ENCODE measurements around the gene BAIAP2L1. TPM values are rescaled to one million over a fixed set of nuclear protein-coding genes. Genes with fewer than 3 reads are reported as not detected.
"Not testable (repeated sequence)": the region's sequence is repeated elsewhere in the genome, so short reads cannot be mapped to it uniquely, and the experiment has no call there.

BAIAP2L1 gene
- total and polyA plus RNA-seq, 2 donors from 2014 or later = 9.6 to 18.8 TPM

DNA sequence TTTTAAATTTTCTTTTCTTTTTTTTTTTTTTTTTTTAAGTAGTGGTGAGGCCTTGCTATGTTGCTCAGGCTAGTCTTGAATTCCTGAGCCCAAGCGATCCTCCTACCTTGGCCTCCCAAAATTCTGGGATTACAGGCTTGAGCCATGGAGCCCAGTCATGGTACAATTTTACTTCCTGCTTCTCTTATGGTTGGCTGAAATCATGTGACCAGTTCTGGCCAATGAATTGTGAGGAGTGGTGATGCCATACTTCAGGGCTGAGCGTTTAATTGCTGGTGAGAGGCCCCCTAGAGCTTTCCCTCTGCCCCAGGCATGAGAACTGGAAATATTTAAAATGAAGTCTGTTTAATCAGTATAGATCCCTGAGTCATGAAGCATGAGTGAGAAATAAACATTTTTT, 22.2 kb upstream of the BAIAP2L1 start:
- intact Hi-C loops (cut with DNase I) = no loop called here
- Histone ChIP-seq H3K36me3 (ENCODE audit: control insufficient read depth in 2 of 3, insufficient read depth in 3 of 3, low read length in 3 of 3) (no peaks in the 10 kb centered on the region), H3K4me3 (ENCODE audit: low read length in 3 of 3) (no peak overlapping the region), H3K9me3 (ENCODE audit: control insufficient read depth in 2 of 3, insufficient read depth in 1 of 3, low read length in 3 of 3) (no peaks in the 10 kb centered on the region), H3K27ac (ENCODE audit: low read depth in 2 of 2, low read length in 2 of 2) (no peak overlapping the region), H3K9ac (ENCODE audit: low read length in 3 of 3) (no peak overlapping the region), H3K4me1 (ENCODE audit: control insufficient read depth in 2 of 3, insufficient read depth in 2 of 3, low read depth in 1 of 3, low read length in 3 of 3) (peaks cover 0 to 2% (median 0%) of the 10 kb centered on the region in 3 donors), H3K27me3 (ENCODE audit: control insufficient read depth, insufficient read depth, low read length) (no peaks in the 10 kb centered on the region)
- TF ChIP-seq, protein P1, sequence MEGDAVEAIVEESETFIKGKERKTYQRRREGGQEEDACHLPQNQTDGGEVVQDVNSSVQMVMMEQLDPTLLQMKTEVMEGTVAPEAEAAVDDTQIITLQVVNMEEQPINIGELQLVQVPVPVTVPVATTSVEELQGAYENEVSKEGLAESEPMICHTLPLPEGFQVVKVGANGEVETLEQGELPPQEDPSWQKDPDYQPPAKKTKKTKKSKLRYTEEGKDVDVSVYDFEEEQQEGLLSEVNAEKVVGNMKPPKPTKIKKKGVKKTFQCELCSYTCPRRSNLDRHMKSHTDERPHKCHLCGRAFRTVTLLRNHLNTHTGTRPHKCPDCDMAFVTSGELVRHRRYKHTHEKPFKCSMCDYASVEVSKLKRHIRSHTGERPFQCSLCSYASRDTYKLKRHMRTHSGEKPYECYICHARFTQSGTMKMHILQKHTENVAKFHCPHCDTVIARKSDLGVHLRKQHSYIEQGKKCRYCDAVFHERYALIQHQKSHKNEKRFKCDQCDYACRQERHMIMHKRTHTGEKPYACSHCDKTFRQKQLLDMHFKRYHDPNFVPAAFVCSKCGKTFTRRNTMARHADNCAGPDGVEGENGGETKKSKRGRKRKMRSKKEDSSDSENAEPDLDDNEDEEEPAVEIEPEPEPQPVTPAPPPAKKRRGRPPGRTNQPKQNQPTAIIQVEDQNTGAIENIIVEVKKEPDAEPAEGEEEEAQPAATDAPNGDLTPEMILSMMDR (IDR thresholded peaks at IDR 0.05; ENCODE audit: borderline replicate concordance, extremely low read depth, insufficient read depth) = no peak
- FAIRE-seq (no peak), DNase-seq (no peak)

DNA sequence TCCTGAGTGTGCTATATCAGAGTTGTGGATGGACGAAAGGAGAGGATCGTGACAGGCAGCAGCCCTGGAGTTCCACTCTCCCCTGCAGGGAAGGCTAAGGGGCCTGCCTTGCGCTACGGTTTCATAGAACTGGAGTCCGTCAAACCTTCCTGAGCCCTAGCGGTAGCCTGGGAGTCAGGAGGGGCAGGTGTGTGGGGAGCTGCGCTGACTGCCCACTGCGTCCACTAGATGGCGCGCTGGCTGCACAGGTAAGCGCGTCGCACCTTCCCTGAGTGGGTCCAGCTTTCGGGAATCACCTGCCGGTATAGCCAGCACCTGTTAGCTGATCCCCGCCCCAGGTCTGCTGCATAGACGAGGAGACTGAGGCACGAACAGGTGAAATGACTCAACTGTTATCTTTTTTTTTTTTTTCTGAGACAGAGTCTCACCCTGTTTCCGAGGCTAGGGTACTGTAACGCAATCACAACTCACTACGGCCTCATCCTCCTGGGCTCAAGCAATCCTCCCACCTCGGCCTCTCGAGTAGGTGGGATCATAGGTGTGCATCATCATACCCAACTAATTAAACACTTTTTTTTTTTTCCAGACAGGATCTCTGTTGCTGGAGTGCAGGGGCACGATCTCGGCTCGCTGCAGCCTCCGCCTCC, 20.2 kb upstream of the BAIAP2L1 start:
- Histone ChIP-seq H3K4me1 (ENCODE audit: control insufficient read depth in 2 of 3, insufficient read depth in 2 of 3, low read depth in 1 of 3, low read length in 3 of 3) (peaks cover 0 to 2% (median 0%) of the 10 kb centered on the region in 3 donors), H3K27me3 (ENCODE audit: control insufficient read depth, insufficient read depth, low read length) (no peaks in the 10 kb centered on the region), H3K27ac (ENCODE audit: low read depth in 2 of 2, low read length in 2 of 2) (no peak overlapping the region), H3K9ac (ENCODE audit: low read length in 3 of 3) (no peak overlapping the region), H3K9me3 (ENCODE audit: control insufficient read depth in 2 of 3, insufficient read depth in 1 of 3, low read length in 3 of 3) (no peaks in the 10 kb centered on the region), H3K36me3 (ENCODE audit: control insufficient read depth in 2 of 3, insufficient read depth in 3 of 3, low read length in 3 of 3) (no peaks in the 10 kb centered on the region), H3K4me3 (ENCODE audit: low read length in 3 of 3) (no peak overlapping the region)
- intact Hi-C loops (cut with DNase I) = no loop called here
- FAIRE-seq (no peak), DNase-seq (peak; percentile 81 to 85 (median 84))
- TF ChIP-seq, protein P1 (IDR thresholded peaks at IDR 0.05; ENCODE audit: borderline replicate concordance, extremely low read depth, insufficient read depth) = peak; percentile 70

DNA sequence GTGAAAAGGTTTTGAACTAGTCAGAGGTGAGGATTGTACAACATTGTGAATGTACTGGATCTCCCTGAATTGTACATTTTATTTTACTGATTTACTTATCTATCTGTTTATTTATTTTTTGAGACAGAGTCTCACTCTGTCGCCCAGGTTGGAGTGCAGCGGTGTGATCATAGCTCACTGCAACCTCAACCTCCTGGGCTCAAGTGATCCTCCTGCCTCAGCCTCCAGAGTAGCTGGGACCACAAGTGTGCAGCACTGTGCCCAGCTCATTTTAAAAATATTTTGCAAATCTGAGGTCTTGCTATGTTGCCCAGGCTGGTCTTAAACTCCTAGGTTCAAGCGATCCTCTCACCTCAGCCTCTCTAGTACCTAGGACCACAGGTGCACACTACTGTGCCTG, 19.1 kb upstream of the BAIAP2L1 start:
- DNase-seq; H3K36me3 ChIP-seq (ENCODE audit: control insufficient read depth in 2 of 3, insufficient read depth in 3 of 3, low read length in 3 of 3); H3K27ac ChIP-seq (ENCODE audit: low read depth in 2 of 2, low read length in 2 of 2); H3K4me1 ChIP-seq (ENCODE audit: control insufficient read depth in 2 of 3, insufficient read depth in 2 of 3, low read depth in 1 of 3, low read length in 3 of 3); intact Hi-C loops (cut with DNase I); FAIRE-seq; H3K27me3 ChIP-seq (ENCODE audit: control insufficient read depth, insufficient read depth, low read length); H3K4me3 ChIP-seq (ENCODE audit: low read length in 3 of 3); H3K9ac ChIP-seq (ENCODE audit: low read length in 3 of 3); H3K9me3 ChIP-seq (ENCODE audit: control insufficient read depth in 2 of 3, insufficient read depth in 1 of 3, low read length in 3 of 3): not testable (repeated sequence)

DNA sequence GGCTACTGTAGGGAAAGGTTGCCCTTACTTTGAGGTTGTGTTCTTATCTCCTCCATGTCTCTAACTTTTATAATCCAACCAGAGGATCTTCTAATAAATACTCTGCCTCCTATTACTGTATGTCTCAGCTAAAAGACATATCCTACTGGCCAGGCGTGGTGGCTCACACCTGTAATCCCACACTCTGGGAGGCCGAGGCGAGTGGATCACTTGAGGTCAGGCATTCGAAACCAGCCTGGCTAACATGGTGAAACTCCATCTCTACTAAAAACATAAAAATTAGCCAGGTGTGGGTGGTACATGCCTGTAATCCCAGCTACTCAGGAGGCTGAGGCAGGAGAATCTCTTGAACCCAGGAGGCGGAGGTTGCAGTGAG, 18.4 kb upstream of the BAIAP2L1 start:
- H3K9ac ChIP-seq (ENCODE audit: low read length in 3 of 3); DNase-seq; H3K4me1 ChIP-seq (ENCODE audit: control insufficient read depth in 2 of 3, insufficient read depth in 2 of 3, low read depth in 1 of 3, low read length in 3 of 3); intact Hi-C loops (cut with DNase I); H3K36me3 ChIP-seq (ENCODE audit: control insufficient read depth in 2 of 3, insufficient read depth in 3 of 3, low read length in 3 of 3); H3K27me3 ChIP-seq (ENCODE audit: control insufficient read depth, insufficient read depth, low read length); H3K9me3 ChIP-seq (ENCODE audit: control insufficient read depth in 2 of 3, insufficient read depth in 1 of 3, low read length in 3 of 3); FAIRE-seq; H3K27ac ChIP-seq (ENCODE audit: low read depth in 2 of 2, low read length in 2 of 2); H3K4me3 ChIP-seq (ENCODE audit: low read length in 3 of 3): not testable (repeated sequence)

All from kidney (tissue), 14 donors.